Kidney (tissue), 14 donors: ENCODE data around the gene CALN1. TPM values are rescaled to one million over a fixed set of nuclear protein-coding genes. Genes with fewer than 3 reads are reported as not detected.

ENCODE experiments used
- DNase-seq, 5 donors: peaks; one replicate each; pipeline ENCODE4 v3.0.0-alpha.2; 2013 to 2020
- FAIRE-seq: peaks from 2 replicates; lab custom pipeline; 2012; peaks lifted over from hg19 to GRCh38; lab: Jason Lieb, UNC
- H3K27ac ChIP-seq, 2 donors: one replicate each; pipeline ENCODE4 v1.7.0; 2013; ENCODE audit warnings: low read depth in 2 of 2, low read length in 2 of 2, inconsistent platforms in 1 of 2
- H3K27me3 ChIP-seq: one replicate; pipeline ENCODE4 v1.7.1; 2013; ENCODE audit warnings: low read length, inconsistent platforms; ENCODE audit not compliant: control insufficient read depth, insufficient read depth
- H3K36me3 ChIP-seq, 3 donors: one replicate each; pipeline versions ENCODE4 v1.7.0 to v1.7.1; 2013; ENCODE audit warnings: low read length in 3 of 3, control low read depth in 1 of 3, inconsistent platforms in 1 of 3; ENCODE audit not compliant: insufficient read depth in 3 of 3, control insufficient read depth in 2 of 3
- H3K4me1 ChIP-seq, 3 donors: one replicate each; pipeline versions ENCODE4 v1.7.0 to v1.7.1; 2013; ENCODE audit warnings: low read length in 3 of 3, inconsistent platforms in 1 of 3, low read depth in 1 of 3; ENCODE audit not compliant: control insufficient read depth in 2 of 3, insufficient read depth in 2 of 3
- H3K4me3 ChIP-seq, 3 donors: one replicate each; pipeline versions ENCODE4 v1.7.0 to v1.8.1; 2013; ENCODE audit warnings: low read length in 3 of 3, control low read depth in 1 of 3, inconsistent platforms in 1 of 3
- H3K9ac ChIP-seq, 3 donors: one replicate each; pipeline versions ENCODE4 v1.7.0 to v1.7.1; 2013; ENCODE audit warnings: low read length in 3 of 3, control low read depth in 1 of 3, inconsistent platforms in 1 of 3
- H3K9me3 ChIP-seq, 3 donors: one replicate each; pipeline versions ENCODE4 v1.7.0 to v1.7.1; 2013; ENCODE audit warnings: low read length in 3 of 3, control low read depth in 1 of 3, inconsistent platforms in 1 of 3; ENCODE audit not compliant: control insufficient read depth in 2 of 3, insufficient read depth in 1 of 3
- intact Hi-C: fragments of 100-400 bp; cut with DNase I; formaldehyde crosslinking; loops from one replicate; pipeline ENCODE4 v1.11.1; 2022
- polyA plus RNA-seq: library from polyadenylated mRNA; stranded (reverse); fragments of 350-450 nt; fragmentation: Illumina TruSeq; extraction: RNeasy Lipid Tissue Mini Kit (QIAGEN cat#74804); gene quantifications from one replicate; pipeline ENCODE4 v1.2.3, GENCODE V29; 2014; ENCODE audit warnings: low read depth, low replicate concordance; ENCODE audit not compliant: insufficient read depth
- total RNA-seq: library from RNA; stranded (reverse); fragmentation: NEBNext Ultra II Directional; extraction: Animal tissue kit (Norgen Biotek cat#: 25700); gene quantifications from one replicate; pipeline ENCODE4 v1.2.1, GENCODE V29; 2021
- TF ChIP-seq, protein P1 (sequence below): IDR thresholded peaks from 3 replicates; pipeline ENCODE4 v1.5.1; 2012; ENCODE audit warnings: mild to moderate bottlenecking, moderate library complexity, borderline replicate concordance; ENCODE audit not compliant: insufficient read depth; ENCODE audit errors: extremely low read depth
- donor health status: control.
- donor health status: control.
- donor health status: control.
- donor health status: control.
- donor health status: control.
- donor health status: DM: yes; HTN: yes; CAD: no.
- donor health status: Normal renal cell carcinoma (clear cell type).

Gene CALN1
- total and polyA plus RNA-seq, 2 donors from 2014 or later = not detected

DNA sequence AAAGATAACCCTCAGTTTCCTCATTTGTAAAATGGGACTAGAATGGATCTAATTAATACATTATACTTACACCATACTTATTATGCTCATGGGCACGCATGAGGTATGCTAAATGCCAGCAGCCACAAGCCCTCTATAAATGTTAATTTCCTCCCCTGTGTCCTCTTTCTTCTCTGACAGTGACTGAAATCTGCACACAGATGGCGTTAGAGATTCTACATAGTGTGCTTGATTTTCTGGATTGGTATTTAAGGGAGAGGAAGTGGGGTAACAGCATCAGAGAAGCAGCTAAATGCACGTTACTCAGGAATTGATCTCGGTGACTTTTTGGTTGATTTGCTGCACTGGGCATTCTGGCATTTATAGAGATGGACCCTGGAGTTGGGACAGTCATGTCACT lies 568.5 kb downstream of the CALN1 start:
- FAIRE-seq = no peak
- no peaks in the 10 kb centered on the region for H3K9me3 ChIP-seq
- H3K4me3 ChIP-seq = no peak overlapping the region
- no peak overlapping the region for H3K9ac ChIP-seq
- no peak overlapping the region for H3K27ac ChIP-seq
- no peaks in the 10 kb centered on the region for H3K27me3 ChIP-seq
- no peak for DNase-seq
- TF ChIP-seq, protein P1, sequence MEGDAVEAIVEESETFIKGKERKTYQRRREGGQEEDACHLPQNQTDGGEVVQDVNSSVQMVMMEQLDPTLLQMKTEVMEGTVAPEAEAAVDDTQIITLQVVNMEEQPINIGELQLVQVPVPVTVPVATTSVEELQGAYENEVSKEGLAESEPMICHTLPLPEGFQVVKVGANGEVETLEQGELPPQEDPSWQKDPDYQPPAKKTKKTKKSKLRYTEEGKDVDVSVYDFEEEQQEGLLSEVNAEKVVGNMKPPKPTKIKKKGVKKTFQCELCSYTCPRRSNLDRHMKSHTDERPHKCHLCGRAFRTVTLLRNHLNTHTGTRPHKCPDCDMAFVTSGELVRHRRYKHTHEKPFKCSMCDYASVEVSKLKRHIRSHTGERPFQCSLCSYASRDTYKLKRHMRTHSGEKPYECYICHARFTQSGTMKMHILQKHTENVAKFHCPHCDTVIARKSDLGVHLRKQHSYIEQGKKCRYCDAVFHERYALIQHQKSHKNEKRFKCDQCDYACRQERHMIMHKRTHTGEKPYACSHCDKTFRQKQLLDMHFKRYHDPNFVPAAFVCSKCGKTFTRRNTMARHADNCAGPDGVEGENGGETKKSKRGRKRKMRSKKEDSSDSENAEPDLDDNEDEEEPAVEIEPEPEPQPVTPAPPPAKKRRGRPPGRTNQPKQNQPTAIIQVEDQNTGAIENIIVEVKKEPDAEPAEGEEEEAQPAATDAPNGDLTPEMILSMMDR = no peak
- no peaks in the 10 kb centered on the region for H3K36me3 ChIP-seq
- no peaks in the 10 kb centered on the region for H3K4me1 ChIP-seq
- intact Hi-C loops = no loop called here

DNA sequence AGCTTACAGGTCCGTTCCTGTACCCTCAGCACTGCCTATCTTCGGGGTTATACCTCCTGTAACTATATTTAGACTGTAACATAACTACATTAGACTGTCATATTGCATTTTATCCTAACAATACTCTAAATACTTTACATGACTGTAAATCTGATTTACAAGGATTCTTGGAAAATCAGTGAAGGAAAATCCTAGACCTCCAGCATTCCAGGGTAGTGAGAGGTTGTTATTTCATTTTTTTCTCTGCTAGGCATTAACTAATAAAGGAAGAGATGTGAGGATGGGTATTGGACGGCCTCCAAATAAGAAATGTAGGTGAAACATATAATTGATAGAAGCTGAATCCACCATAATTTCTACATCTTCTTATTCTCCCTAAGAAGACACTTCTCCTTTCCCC lies 569.4 kb downstream of the CALN1 start:
- no peak for DNase-seq
- no peaks in the 10 kb centered on the region for H3K4me1 ChIP-seq
- H3K9me3 ChIP-seq = no peaks in the 10 kb centered on the region
- H3K27me3 ChIP-seq = no peaks in the 10 kb centered on the region
- no peak overlapping the region for H3K27ac ChIP-seq
- H3K9ac ChIP-seq = no peak overlapping the region
- intact Hi-C loops = no loop called here
- no peaks in the 10 kb centered on the region for H3K36me3 ChIP-seq
- TF ChIP-seq, protein P1 = no peak
- FAIRE-seq = no peak
- no peak overlapping the region for H3K4me3 ChIP-seq

DNA sequence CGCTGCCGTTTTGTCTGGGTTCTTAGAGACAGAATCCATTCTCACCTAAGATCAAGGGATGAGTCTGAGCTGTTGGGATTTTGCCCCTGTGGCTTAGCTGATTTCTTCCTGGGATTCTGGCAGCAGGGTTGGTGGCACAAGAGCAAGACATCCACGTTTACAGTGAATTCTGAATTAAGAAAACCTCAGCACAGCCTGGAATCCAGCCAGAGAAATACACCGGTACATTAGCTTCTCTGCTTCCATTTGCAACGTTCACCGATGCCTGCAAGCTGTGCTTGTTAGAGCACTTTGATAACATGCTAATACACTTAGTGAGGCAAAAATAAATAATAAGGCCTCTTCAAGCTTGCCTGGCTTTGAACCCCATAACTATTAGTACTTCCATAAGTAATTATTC lies 569.8 kb downstream of the CALN1 start:
- FAIRE-seq (no peak), DNase-seq (no peak)

More for the DNA sequence above, 569.8 kb downstream of the CALN1 start:
- Histone ChIP-seq H3K9ac (no peak overlapping the region), H3K27me3 (no peaks in the 10 kb centered on the region), H3K4me3 (no peak overlapping the region), H3K36me3 (no peaks in the 10 kb centered on the region), H3K4me1 (no peaks in the 10 kb centered on the region), H3K9me3 (no peaks in the 10 kb centered on the region), H3K27ac (no peak overlapping the region)
- intact Hi-C loops = no loop called here
- TF ChIP-seq, protein P1 = no peak
